Measurements from ENCODE around the gene KLF7. TPM values are rescaled to one million over a fixed set of nuclear protein-coding genes. Genes with fewer than 3 reads are reported as not detected.

KLF7 gene
- total RNA-seq, 6 experiments from 2014 or later = 3.3 to 14.2 (median 10.2) TPM

DNA sequence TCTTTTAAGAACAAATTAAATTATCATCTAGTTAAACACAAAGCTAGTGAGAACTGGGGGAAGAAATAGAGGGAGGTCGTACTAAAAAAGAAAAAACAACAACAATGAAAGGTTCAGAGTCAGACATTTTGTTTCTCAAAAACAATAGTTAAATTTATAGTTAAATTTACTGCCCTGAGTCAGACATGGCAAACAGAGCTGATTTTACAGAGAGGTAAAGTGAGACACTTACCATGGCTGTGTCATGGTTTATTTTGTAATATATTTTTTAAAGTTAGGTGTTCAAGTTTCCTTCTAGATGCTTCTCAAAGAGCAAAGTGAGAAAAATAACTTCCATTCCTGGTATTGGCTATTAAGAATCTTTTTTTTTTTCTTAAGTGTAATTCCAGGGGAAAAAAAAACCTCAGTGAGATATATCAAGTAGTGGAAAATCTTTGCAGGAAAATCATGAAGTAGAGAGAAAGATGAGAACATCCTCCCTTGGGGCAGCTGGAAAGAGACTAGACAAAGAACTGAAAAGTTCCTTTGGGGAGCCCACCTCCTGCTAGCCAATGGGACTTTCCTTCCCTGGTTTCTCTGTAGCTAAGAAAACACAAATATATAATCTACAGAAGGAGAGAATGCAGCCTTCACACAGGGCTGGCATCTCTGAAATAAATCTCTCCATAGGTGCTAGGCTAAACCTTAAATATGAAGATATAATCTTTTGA is 12.3 kb downstream of the KLF7 start:
- no peaks in the 10 kb centered on the region for H3K36me3 ChIP-seq
- no peak for ATAC-seq
- H3K27me3 ChIP-seq = no peaks in the 10 kb centered on the region
- H3K4me3 ChIP-seq = no peak overlapping the region
- peaks cover 0 to 20% (median 8%) of the 10 kb centered on the region in 4 donors for H3K4me1 ChIP-seq
- no peaks in the 10 kb centered on the region for H3K9me3 ChIP-seq
- intact Hi-C loops (cut with DNase I) = no loop called here
- WGBS (ENCODE audit: insufficient coverage, low coverage, low lambda C conversion rate, missing lambda C conversion rate) = 68% methylated on average over 1 of the region's 1 CpG
- TF ChIP-seq, protein P1, sequence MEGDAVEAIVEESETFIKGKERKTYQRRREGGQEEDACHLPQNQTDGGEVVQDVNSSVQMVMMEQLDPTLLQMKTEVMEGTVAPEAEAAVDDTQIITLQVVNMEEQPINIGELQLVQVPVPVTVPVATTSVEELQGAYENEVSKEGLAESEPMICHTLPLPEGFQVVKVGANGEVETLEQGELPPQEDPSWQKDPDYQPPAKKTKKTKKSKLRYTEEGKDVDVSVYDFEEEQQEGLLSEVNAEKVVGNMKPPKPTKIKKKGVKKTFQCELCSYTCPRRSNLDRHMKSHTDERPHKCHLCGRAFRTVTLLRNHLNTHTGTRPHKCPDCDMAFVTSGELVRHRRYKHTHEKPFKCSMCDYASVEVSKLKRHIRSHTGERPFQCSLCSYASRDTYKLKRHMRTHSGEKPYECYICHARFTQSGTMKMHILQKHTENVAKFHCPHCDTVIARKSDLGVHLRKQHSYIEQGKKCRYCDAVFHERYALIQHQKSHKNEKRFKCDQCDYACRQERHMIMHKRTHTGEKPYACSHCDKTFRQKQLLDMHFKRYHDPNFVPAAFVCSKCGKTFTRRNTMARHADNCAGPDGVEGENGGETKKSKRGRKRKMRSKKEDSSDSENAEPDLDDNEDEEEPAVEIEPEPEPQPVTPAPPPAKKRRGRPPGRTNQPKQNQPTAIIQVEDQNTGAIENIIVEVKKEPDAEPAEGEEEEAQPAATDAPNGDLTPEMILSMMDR (IDR thresholded peaks at IDR 0.05) = no peak
- TF ChIP-seq POLR2A (IDR thresholded peaks at IDR 0.05) = no peak
- no peak for DNase-seq
- H3K27ac ChIP-seq = no peak overlapping the region

DNA sequence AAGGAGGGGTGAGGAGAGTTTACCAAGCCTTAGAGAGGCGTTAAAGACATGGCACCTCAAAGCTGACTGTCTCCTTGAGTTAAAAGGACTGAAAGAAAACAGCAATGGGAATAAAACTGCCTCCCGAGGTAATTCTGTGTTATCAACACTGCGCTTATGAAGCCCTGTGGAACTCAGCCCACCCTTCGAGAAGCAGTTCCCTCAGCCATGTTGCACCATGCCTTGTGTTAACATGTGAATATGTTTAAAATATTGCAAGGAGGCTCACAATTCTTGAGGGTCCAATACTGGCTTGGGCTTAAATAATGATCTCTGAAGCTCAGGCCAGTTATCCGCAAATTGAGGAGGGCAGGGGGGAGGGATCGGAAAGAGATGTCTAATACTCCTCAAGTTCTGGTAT is 14.7 kb downstream of the KLF7 start:
- no peaks in the 10 kb centered on the region for H3K9me3 ChIP-seq
- ATAC-seq (no peak), DNase-seq (no peak)
- TF ChIP-seq, protein P1 (IDR thresholded peaks at IDR 0.05) = no peak
- no peak for TF ChIP-seq POLR2A (IDR thresholded peaks at IDR 0.05)
- no peaks in the 10 kb centered on the region for H3K36me3 ChIP-seq
- peaks cover 0 to 5% (median 2%) of the 10 kb centered on the region in 4 donors for H3K4me1 ChIP-seq
- H3K4me3 ChIP-seq = no peak overlapping the region
- intact Hi-C loops (cut with DNase I) = no loop called here
- no peaks in the 10 kb centered on the region for H3K27me3 ChIP-seq
- WGBS (ENCODE audit: insufficient coverage, low coverage, low lambda C conversion rate, missing lambda C conversion rate) = 52% methylated on average over 2 of the region's 6 CpGs
- no peak overlapping the region for H3K27ac ChIP-seq

DNA sequence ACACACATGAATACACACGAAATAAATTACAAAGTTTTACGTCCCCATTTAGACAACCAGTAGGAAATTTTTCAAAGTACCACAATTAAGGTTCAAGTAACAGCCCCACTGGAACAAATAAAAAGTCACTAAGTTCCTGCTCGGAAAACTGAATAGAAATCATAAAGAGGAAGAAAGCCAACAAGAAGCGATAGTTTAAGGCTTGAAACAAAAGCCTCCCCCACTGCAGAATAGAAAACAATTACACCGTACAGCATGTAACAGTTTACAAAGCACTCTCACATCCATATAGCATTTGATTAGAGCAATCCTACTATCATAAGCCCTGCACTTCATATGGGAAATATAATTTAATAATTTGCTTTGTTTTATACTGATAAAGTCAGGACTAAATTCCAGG is 15.5 kb downstream of the KLF7 start:
- intact Hi-C loops (cut with DNase I) = no loop called here
- H3K27ac ChIP-seq = no peak overlapping the region
- WGBS (ENCODE audit: insufficient coverage, low coverage, low lambda C conversion rate, missing lambda C conversion rate) = 55% methylated on average over 5 of the region's 5 CpGs

DNA sequence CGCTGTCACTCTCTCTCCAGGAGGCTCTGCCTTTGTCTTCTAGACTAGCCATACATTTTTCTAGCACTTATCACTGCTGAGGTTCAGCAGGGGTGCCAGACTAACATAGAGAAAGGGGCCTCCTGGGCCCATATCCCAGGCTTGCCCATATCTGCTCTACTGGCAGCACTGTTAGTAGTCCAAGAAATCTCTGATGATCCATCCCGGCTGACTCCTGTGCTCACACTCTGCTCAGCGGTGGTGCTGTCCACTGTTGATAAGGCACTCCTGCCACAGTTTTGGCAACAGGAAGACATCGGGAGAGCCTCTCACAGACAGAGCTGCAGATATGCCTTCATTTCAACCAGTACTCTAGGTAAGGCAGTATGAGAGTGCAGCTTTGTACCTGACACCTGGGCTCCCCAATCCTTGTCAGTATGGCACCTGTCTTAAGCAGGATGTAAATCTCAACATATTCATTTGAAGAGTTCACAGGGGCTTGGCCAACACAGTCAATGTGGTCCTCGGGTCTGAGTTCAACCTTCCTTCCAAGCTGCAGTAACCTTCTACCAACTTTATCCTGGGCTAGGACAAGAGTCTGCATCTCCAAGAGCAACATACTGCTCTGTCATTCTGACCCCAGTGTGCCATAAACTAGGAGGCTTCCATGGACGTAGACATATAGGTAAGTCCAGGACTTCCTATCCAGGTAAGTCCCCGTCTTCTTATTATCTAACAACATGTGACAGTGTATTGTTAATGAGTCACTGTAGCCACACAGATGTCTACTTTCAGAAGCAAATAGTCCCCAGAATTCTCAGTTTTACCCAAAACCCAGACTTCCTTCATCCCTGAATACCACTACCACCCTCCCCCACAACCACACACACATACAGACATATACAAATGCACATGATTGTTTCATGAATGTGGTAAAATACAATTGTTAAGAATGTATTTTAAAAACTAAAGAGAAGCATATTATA is 16.2 kb downstream of the KLF7 start:
- no peaks in the 10 kb centered on the region for H3K4me1 ChIP-seq
- 48% methylated on average over 3 of the region's 7 CpGs for WGBS (ENCODE audit: insufficient coverage, low coverage, low lambda C conversion rate, missing lambda C conversion rate)
- no peak overlapping the region for H3K4me3 ChIP-seq
- DNase-seq (no peak), ATAC-seq (peak in 3 of 4 donors; percentile 39 to 59 (median 52))
- intact Hi-C loops (cut with DNase I) = no loop called here
- no peaks in the 10 kb centered on the region for H3K36me3 ChIP-seq
- H3K27me3 ChIP-seq = no peaks in the 10 kb centered on the region
- H3K9me3 ChIP-seq = no peaks in the 10 kb centered on the region
- TF ChIP-seq, protein P1 (IDR thresholded peaks at IDR 0.05) = no peak
- TF ChIP-seq POLR2A (IDR thresholded peaks at IDR 0.05) = no peak
- no peak overlapping the region for H3K27ac ChIP-seq

More for the DNA sequence above, 15.5 kb downstream of the KLF7 start:
- Histone ChIP-seq H3K36me3 (no peaks in the 10 kb centered on the region), H3K4me1 (no peaks in the 10 kb centered on the region), H3K27me3 (no peaks in the 10 kb centered on the region), H3K9me3 (no peaks in the 10 kb centered on the region), H3K4me3 (no peak overlapping the region)
- no peak for TF ChIP-seq POLR2A (IDR thresholded peaks at IDR 0.05)
- TF ChIP-seq, protein P1 (IDR thresholded peaks at IDR 0.05) = no peak
- ATAC-seq = peak in 1 of 4 donors; percentile 20
- no peak for DNase-seq

Measured in right lobe of liver (tissue), 6 donors.